Measurements from ENCODE around the gene NAA40.

GRCh38 chr11:63910675-63911074 is 28.1 kb upstream of the NAA40 start:
- no peak for TF ChIP-seq CTCF (IDR thresholded peaks at IDR 0.05; ENCODE audit: borderline replicate concordance, extremely low read depth, low read length, poor library complexity, severe bottlenecking)
- TF ChIP-seq EZH2 (IDR thresholded peaks at IDR 0.05; ENCODE audit: borderline replicate concordance, low read depth, low read length, severe bottlenecking), result no peak
